Measurements from ENCODE around the gene PRDM16. TPM values are rescaled to one million over a fixed set of nuclear protein-coding genes. Genes with fewer than 3 reads are reported as not detected.

The PRDM16 gene
- total RNA-seq, 1 experiment from 2014 or later, result 22.3 TPM

DNA sequence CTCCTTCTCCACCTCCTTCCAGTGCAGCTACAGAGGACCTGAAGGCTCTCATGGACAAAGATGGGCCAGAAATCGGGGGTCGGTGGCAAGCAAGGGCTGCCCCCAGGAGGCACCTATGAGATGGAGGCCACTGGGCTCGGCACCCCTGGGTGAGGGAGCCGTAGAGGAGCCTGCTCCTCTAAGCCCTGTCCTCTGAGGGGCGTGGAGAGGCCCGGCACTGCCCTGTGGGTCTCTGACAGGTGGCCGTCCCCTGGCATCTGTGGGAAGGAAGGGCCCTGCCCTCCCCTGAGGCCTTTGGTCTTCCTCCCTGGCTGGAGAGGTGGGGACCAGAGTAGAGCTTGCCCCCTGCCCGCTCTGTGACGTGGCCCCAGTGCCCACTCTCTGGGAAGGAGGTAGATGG, 30.9 kb downstream of the PRDM16 start:
- Histone ChIP-seq H3K27ac (ENCODE audit: low read length) (no peak overlapping the region), H3K4me1 (ENCODE audit: control insufficient read depth, insufficient read depth, low read length) (no peaks in the 10 kb centered on the region), H3K9me3 (ENCODE audit: control insufficient read depth, insufficient read depth, low read depth, low read length) (no peaks in the 10 kb centered on the region), H3K4me3 (ENCODE audit: low read depth in 2 of 2, low read length in 2 of 2) (no peak overlapping the region), H3K27me3 (ENCODE audit: control insufficient read depth, insufficient read depth, low read length) (no peaks in the 10 kb centered on the region), H3K36me3 (ENCODE audit: control insufficient read depth, insufficient read depth, low read length) (no peaks in the 10 kb centered on the region)
- in situ Hi-C loops (cut with HindIII; ENCODE audit: low pct_unique_long_range_greater_than_20kb, low sequenced_read_pairs) (no loop called here), intact Hi-C loops (cut with micrococcal nuclease; ENCODE audit: unreplicated experiment) (no loop called here)
- ChIA-PET CTCF (no interaction called here), POLR2A (no interaction called here)
- no peak for ATAC-seq
- DNase-seq (ENCODE audit: low read depth, low spot score), result no peak
- no TSS peak for BruUV-seq (replicated peaks)
- TF ChIP-seq POLR2AphosphoS5 (IDR thresholded peaks at IDR 0.05; ENCODE audit: low read depth, low read length) (no peak), TCF7L2 (IDR thresholded peaks at IDR 0.05; ENCODE audit: low read depth, low read length) (no peak), SIN3A (IDR thresholded peaks at IDR 0.05; ENCODE audit: borderline replicate concordance, insufficient read depth, low read depth, low read length) (no peak)
- TF ChIP-seq, protein P1, sequence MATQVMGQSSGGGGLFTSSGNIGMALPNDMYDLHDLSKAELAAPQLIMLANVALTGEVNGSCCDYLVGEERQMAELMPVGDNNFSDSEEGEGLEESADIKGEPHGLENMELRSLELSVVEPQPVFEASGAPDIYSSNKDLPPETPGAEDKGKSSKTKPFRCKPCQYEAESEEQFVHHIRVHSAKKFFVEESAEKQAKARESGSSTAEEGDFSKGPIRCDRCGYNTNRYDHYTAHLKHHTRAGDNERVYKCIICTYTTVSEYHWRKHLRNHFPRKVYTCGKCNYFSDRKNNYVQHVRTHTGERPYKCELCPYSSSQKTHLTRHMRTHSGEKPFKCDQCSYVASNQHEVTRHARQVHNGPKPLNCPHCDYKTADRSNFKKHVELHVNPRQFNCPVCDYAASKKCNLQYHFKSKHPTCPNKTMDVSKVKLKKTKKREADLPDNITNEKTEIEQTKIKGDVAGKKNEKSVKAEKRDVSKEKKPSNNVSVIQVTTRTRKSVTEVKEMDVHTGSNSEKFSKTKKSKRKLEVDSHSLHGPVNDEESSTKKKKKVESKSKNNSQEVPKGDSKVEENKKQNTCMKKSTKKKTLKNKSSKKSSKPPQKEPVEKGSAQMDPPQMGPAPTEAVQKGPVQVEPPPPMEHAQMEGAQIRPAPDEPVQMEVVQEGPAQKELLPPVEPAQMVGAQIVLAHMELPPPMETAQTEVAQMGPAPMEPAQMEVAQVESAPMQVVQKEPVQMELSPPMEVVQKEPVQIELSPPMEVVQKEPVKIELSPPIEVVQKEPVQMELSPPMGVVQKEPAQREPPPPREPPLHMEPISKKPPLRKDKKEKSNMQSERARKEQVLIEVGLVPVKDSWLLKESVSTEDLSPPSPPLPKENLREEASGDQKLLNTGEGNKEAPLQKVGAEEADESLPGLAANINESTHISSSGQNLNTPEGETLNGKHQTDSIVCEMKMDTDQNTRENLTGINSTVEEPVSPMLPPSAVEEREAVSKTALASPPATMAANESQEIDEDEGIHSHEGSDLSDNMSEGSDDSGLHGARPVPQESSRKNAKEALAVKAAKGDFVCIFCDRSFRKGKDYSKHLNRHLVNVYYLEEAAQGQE (IDR thresholded peaks at IDR 0.05; ENCODE audit: insufficient read depth in 1 of 2, low read depth in 2 of 2, low read length in 1 of 2), result no peak
- TF ChIP-seq, protein P2, sequence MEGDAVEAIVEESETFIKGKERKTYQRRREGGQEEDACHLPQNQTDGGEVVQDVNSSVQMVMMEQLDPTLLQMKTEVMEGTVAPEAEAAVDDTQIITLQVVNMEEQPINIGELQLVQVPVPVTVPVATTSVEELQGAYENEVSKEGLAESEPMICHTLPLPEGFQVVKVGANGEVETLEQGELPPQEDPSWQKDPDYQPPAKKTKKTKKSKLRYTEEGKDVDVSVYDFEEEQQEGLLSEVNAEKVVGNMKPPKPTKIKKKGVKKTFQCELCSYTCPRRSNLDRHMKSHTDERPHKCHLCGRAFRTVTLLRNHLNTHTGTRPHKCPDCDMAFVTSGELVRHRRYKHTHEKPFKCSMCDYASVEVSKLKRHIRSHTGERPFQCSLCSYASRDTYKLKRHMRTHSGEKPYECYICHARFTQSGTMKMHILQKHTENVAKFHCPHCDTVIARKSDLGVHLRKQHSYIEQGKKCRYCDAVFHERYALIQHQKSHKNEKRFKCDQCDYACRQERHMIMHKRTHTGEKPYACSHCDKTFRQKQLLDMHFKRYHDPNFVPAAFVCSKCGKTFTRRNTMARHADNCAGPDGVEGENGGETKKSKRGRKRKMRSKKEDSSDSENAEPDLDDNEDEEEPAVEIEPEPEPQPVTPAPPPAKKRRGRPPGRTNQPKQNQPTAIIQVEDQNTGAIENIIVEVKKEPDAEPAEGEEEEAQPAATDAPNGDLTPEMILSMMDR (IDR thresholded peaks at IDR 0.05), result no peak

DNA sequence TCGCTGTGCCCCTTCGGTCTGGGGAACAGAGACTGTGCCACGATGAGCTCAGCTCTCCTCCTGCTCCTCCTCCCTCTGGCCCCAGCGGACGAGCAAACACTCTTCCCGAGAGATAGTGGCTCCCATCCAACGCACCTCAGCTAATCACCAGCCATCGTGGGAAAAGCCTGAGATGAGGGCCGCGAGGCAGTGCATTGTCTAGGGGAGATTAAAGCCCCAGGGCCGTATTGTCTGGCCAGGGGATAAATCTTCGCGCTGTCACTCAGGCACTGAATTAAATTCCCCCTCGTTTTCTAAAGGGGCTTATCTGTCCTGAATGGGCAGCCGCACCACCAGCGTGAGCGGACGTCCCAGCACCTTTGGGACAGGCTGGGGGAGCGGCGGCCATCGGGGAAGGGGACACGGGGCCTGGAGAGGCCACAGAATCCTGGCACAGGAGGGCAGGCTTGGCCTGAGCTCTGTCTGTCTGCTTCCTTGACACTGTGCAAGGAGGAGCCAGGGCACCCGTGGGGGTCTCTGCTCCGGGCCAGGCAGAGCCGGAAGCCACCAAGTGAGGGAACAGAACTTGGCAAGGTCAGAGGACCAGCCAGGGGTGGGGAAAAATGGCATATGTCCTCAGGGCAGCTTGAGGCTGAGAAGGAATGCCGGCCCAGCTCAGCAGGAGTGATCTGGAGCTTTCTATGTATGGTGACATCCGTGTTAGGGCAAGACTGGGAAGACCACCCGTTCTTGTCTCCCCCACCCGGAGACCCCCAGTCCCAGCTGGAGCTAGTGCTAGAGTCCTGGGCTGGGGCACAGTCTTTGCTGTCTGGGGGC, 32.3 kb downstream of the PRDM16 start:
- no TSS peak for BruUV-seq (replicated peaks)
- Histone ChIP-seq H3K4me3 (ENCODE audit: low read depth in 2 of 2, low read length in 2 of 2) (no peak overlapping the region), H3K36me3 (ENCODE audit: control insufficient read depth, insufficient read depth, low read length) (no peaks in the 10 kb centered on the region), H3K27me3 (ENCODE audit: control insufficient read depth, insufficient read depth, low read length) (no peaks in the 10 kb centered on the region), H3K27ac (ENCODE audit: low read length) (no peak overlapping the region), H3K9me3 (ENCODE audit: control insufficient read depth, insufficient read depth, low read depth, low read length) (no peaks in the 10 kb centered on the region), H3K4me1 (ENCODE audit: control insufficient read depth, insufficient read depth, low read length) (no peaks in the 10 kb centered on the region)
- DNase-seq (ENCODE audit: low read depth, low spot score), result no peak
- CTCF ChIA-PET, result no interaction called here
- in situ Hi-C loops (cut with HindIII; ENCODE audit: low pct_unique_long_range_greater_than_20kb, low sequenced_read_pairs), result no loop called here
- intact Hi-C loops (cut with micrococcal nuclease; ENCODE audit: unreplicated experiment), result no loop called here
- ATAC-seq, result no peak
- POLR2A ChIA-PET, result no interaction called here
- TF ChIP-seq TCF7L2 (IDR thresholded peaks at IDR 0.05; ENCODE audit: low read depth, low read length), result no peak
- TF ChIP-seq, protein P2 (IDR thresholded peaks at IDR 0.05), result no peak
- TF ChIP-seq SIN3A (IDR thresholded peaks at IDR 0.05; ENCODE audit: borderline replicate concordance, insufficient read depth, low read depth, low read length), result no peak
- TF ChIP-seq POLR2AphosphoS5 (IDR thresholded peaks at IDR 0.05; ENCODE audit: low read depth, low read length), result no peak
